Esophagus squamous epithelium (tissue), 4 donors: Measurements from ENCODE around the gene PRKN.

Experiments
- CTCF ChIP-seq, 6 experiments: fragments of 450-650 bp in 4 of 6; fragments of 200-600 bp in 2 of 6; sonication (generic) in 2 of 6; IDR thresholded peaks; one replicate each; pipeline ENCODE4 v1.5.1; 2016 to 2019; ENCODE audit warnings: antibody characterized with exemption in 6 of 6, mild to moderate bottlenecking in 4 of 6, moderate library complexity in 4 of 6
- POLR2A ChIP-seq, 4 donors: fragments of 450-650 bp; IDR thresholded peaks; one replicate each; pipeline ENCODE4 v1.6.1; 2017; ENCODE audit warnings: antibody characterized with exemption in 4 of 4, mild to moderate bottlenecking in 4 of 4, moderate library complexity in 3 of 4

GRCh38 chr6:161954699-161955276, 772.8 kb downstream of the PRKN start:
- TF ChIP-seq CTCF (IDR thresholded peaks at IDR 0.05): no peak
- no peak for TF ChIP-seq POLR2A (IDR thresholded peaks at IDR 0.05)
